HepG2 (cell line): ENCODE measurements around the gene COBLL1. TPM values are rescaled to one million over a fixed set of nuclear protein-coding genes. Genes with fewer than 3 reads are reported as not detected.

Experiments used
- ATAC-seq: fragments of 200-7000 bp; cut with Tn5 transposase; 3 replicates; pipeline ENCODE4 v1.9.1; 2020; ENCODE audit warnings: mild to moderate bottlenecking, moderate library complexity
- BruUV-seq: library from RNA; stranded (reverse); fragments of 400-500 nt; replicated peaks from 2 replicates; lab custom pipeline; 2021; lab: Mats Ljungman, UMichigan
- CTCF ChIA-PET: fragments of 300-600 bp; formaldehyde crosslinking; extraction: SDS; loops from one replicate; lab custom pipeline; 2021; ENCODE audit warnings: low total read pairs, inconsistent platforms, low intra/inter-chr PET ratio; lab: Yijun Ruan, JAX
- POLR2A ChIA-PET: fragments of 350-600 bp; sonication (Branson Sonifier 250); formaldehyde crosslinking; loops from one replicate; lab custom pipeline; 2020; ENCODE audit warnings: antibody characterized with exemption, inconsistent platforms; lab: Yijun Ruan, JAX
- DNase-seq: peaks from one replicate; pipeline ENCODE4 v3.0.0-alpha.2; 2015; ENCODE audit warnings: low spot score
- FAIRE-seq: peaks from 3 replicates; lab custom pipeline; 2011; peaks lifted over from hg19 to GRCh38; lab: Jason Lieb, UNC
- H2AFZ ChIP-seq: one replicate; pipeline ENCODE4 v1.6.1; 2011; ENCODE audit warnings: low read length, inconsistent platforms
- H3K27ac ChIP-seq: fragments of 300-600 bp; 3 replicates; pipeline ENCODE4 v1.8.0; 2011; ENCODE audit warnings: mixed run types, mild to moderate bottlenecking, mixed read lengths, low read length, inconsistent platforms; ENCODE audit not compliant: insufficient read depth; ENCODE audit errors: extremely low read length
- H3K27me3 ChIP-seq, 2 experiments: fragments of 200-600 bp in 1 of 2; 2 replicates in 1 of 2; 3 replicates in 1 of 2; pipeline versions ENCODE4 v1.6.0 to v1.8.0; 2011; ENCODE audit warnings: low read length in 2 of 2, mild to moderate bottlenecking in 2 of 2, moderate library complexity in 2 of 2, inconsistent platforms in 1 of 2; ENCODE audit not compliant: insufficient read depth in 2 of 2, control insufficient read depth in 1 of 2
- H3K36me3 ChIP-seq, 2 experiments: fragments of 200-600 bp in 1 of 2; replicated peaks in 1 of 2; 2 replicates in 1 of 2; 3 replicates in 1 of 2; pipeline versions ENCODE4 v1.5.1 to v1.8.0; 2011; ENCODE audit warnings: low read length in 2 of 2, inconsistent platforms in 1 of 2; ENCODE audit not compliant: insufficient read depth in 2 of 2, control insufficient read depth in 1 of 2
- H3K4me1 ChIP-seq: 2 replicates; pipeline ENCODE4 v1.5.1; 2012; ENCODE audit warnings: low read length, inconsistent platforms; ENCODE audit not compliant: insufficient read depth
- H3K4me2 ChIP-seq: 2 replicates; pipeline ENCODE4 v1.6.0; 2011; ENCODE audit warnings: low read depth, low read length, inconsistent platforms
- H3K4me3 ChIP-seq, 3 experiments: fragments of 200-600 bp in 1 of 3; sonication (generic), shearing (Covaris generic) in 1 of 3; replicated peaks in 1 of 3; 2 replicates each; pipeline ENCODE4 v1.5.1; 2011 to 2016; ENCODE audit warnings: low read length in 3 of 3, inconsistent platforms in 2 of 3, low read depth in 2 of 3, mild to moderate bottlenecking in 2 of 3, control low read depth in 1 of 3, mixed read lengths in 1 of 3; ENCODE audit not compliant: insufficient read depth in 1 of 3
- H3K79me2 ChIP-seq: one replicate; pipeline ENCODE4 v1.6.1; 2011; ENCODE audit warnings: low read length, inconsistent platforms; ENCODE audit not compliant: insufficient read depth
- H3K9ac ChIP-seq: 2 replicates; pipeline ENCODE4 v1.6.0; 2011; ENCODE audit warnings: mild to moderate bottlenecking, low read depth, low read length, inconsistent platforms; ENCODE audit not compliant: insufficient read depth
- H3K9me3 ChIP-seq: 2 replicates; pipeline ENCODE4 v1.5.1; 2012; ENCODE audit warnings: mild to moderate bottlenecking, low read length
- H4K20me1 ChIP-seq: 2 replicates; pipeline ENCODE4 v1.6.0; 2011; ENCODE audit warnings: inconsistent platforms, mild to moderate bottlenecking, low read length, moderate library complexity; ENCODE audit not compliant: insufficient read depth
- BHLHE40 ChIP-seq: IDR thresholded peaks from 2 replicates; pipeline ENCODE4 v1.6.1; 2011; ENCODE audit warnings: low read length, improper control_type of control experiment
- CSRNP2 ChIP-seq: sonication (generic); formaldehyde crosslinking; conservative IDR thresholded peaks from 2 replicates; pipeline ENCODE4 v1.8.0; 2022; ENCODE audit warnings: low read depth, missing genetic modification reagents
- HCFC1 ChIP-seq: fragments of 150-350 bp; IDR thresholded peaks from 2 replicates; pipeline ENCODE4 v1.6.1; 2014; ENCODE audit warnings: low read depth, low read length
- SAFB2 ChIP-seq: sonication (generic); formaldehyde crosslinking; IDR thresholded peaks from 2 replicates; pipeline ENCODE4 v1.5.1; 2020; ENCODE audit warnings: missing genetic modification reagents, low read depth, mild to moderate bottlenecking, borderline replicate concordance
- SIX4 ChIP-seq: sonication (generic); formaldehyde crosslinking; IDR thresholded peaks from 2 replicates; pipeline ENCODE4 v1.4.0; 2020; ENCODE audit warnings: missing genetic modification reagents
- SNAPC2 ChIP-seq: sonication (generic); formaldehyde crosslinking; IDR thresholded peaks from 2 replicates; pipeline ENCODE4 v1.8.1; 2022; ENCODE audit warnings: mild to moderate bottlenecking, missing genetic modification reagents
- U2AF2 ChIP-seq: fragments of 200-400 bp; formaldehyde crosslinking; IDR thresholded peaks from 2 replicates; pipeline ENCODE4 v1.6.1; 2017; ENCODE audit warnings: low read depth, mild to moderate bottlenecking, low read length
- ZFP90 ChIP-seq: sonication (generic); formaldehyde crosslinking; IDR thresholded peaks from 2 replicates; pipeline ENCODE4 v1.8.0; 2022; ENCODE audit warnings: missing genetic modification reagents, mild to moderate bottlenecking, inconsistent platforms, borderline replicate concordance
- ZNF460 ChIP-seq: sonication (generic); formaldehyde crosslinking; IDR thresholded peaks from 2 replicates; pipeline ENCODE4 v1.5.1; 2020; ENCODE audit warnings: missing genetic modification reagents, mild to moderate bottlenecking, borderline replicate concordance
- WGBS: methylation state at CpG from one replicate; pipeline ENCODE4 v1.1.6; 2017; ENCODE audit warnings: low lambda C conversion rate; 5-methylcytosine and 5-hydroxymethylcytosine counted together
- in situ Hi-C: cut with HindIII; loops from 2 replicates; pipeline ENCODE4 v1.10.0; 2017; ENCODE audit warnings: low pct_unique_long_range_greater_than_20kb; ENCODE audit not compliant: extremely low pct_ligation_motif_present
- intact Hi-C: fragments of 100-400 bp; cut with micrococcal nuclease; formaldehyde crosslinking; loops from one replicate; pipeline ENCODE4 v1.10.0; 2022; ENCODE audit not compliant: unreplicated experiment
- polyA plus RNA-seq, 8 experiments: library from polyadenylated mRNA; depleted of rRNA in 3 of 8; stranded (reverse) in 7 of 8; unstranded in 1 of 8; fragments of >200 nt; fragmentation: Illumina TruSeq in 4 of 8; extraction: Trizol in 4 of 8; gene quantifications; 2 replicates each; pipeline versions ENCODE4 v1.2.1 to v1.2.3, GENCODE V29; 2011 to 2016; ENCODE audit warnings: low read depth in 4 of 8, missing spikeins in 1 of 8, mixed read lengths in 1 of 8; ENCODE audit not compliant: insufficient read depth in 1 of 8
- total RNA-seq, 5 experiments: library from RNA; depleted of rRNA; stranded (reverse); fragments of >200 nt; fragmentation: Illumina TruSeq; extraction: Trizol; gene quantifications; 2 replicates each; pipeline ENCODE4 v1.2.3, GENCODE V29; 2016; ENCODE audit warnings: low read depth in 1 of 5

COBLL1 gene
- total and polyA plus RNA-seq, 2 of the 13 experiments (the other 11 are each of a cell fraction or from before 2014, with no cell fraction given): 32.6 to 86.8 TPM

- H4K20me1 ChIP-seq: no peaks in the 10 kb centered on the region
- H3K9ac ChIP-seq: no peak overlapping the region
- ChIA-PET POLR2A (interaction anchor here (1.4 kb wide), 1 partner anchor 84 kb away, joined by 4 read pairs; no protein-coding TSS in a partner anchor), CTCF (no interaction called here)
- DNase-seq (no peak), ATAC-seq (no peak), FAIRE-seq (no peak)
- no peak overlapping the region for H3K4me3 ChIP-seq
- H3K4me1 ChIP-seq: peaks cover 51% of the 10 kb centered on the region
- peak overlapping the region; percentile 36 for H3K4me2 ChIP-seq
- peaks cover 92% of the 10 kb centered on the region for H3K79me2 ChIP-seq
- no peaks in the 10 kb centered on the region; a peak in 1 of 5 replicates for H3K27me3 ChIP-seq
- H3K36me3 ChIP-seq: peaks cover 2 to 4% of the 10 kb centered on the region in 2 experiments; a peak in 1 of 5 replicates
- no peak overlapping the region for H3K27ac ChIP-seq
- 88% methylated on average over 3 of the region's 3 CpGs for WGBS
- H2AFZ ChIP-seq: no peak overlapping the region
- BruUV-seq: no TSS peak
- H3K9me3 ChIP-seq: no peaks in the 10 kb centered on the region
- TF ChIP-seq U2AF2 (no peak), BHLHE40 (no peak), ZNF460 (no peak), ZFP90 (CRISPR knock-in tag) (no peak), CSRNP2 (no peak), SNAPC2 (CRISPR knock-in tag) (no peak), HCFC1 (no peak), SIX4 (CRISPR knock-in tag) (no peak), SAFB2 (CRISPR knock-in tag) (no peak)
- intact Hi-C loops: no loop called here
- in situ Hi-C loops: no loop called here
Measured at GRCh38 chr2:164836907-164837306, 4.7 kb downstream of the COBLL1 start.
